ENCODE data around the gene LIN54.

DNA sequence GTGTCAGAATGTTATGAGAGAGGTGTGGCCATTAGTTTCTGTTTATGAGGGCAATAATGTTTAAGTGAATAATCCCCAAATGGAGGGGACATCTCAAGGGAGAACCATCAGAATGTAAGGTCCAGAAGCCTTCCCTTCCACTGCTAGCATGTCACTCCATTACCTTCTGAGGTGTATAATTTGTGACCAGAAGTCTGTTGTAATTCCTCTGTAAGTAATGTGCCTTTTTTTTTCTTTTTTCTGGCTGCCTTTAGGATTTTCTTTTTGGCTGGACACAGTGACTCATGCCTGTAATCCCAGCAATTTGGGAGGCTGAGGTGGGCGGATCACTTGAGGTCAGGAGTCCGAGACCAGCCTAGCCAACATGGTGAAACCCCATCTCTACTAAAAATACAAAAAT is 13.6 kb upstream of the LIN54 start:
- TF ChIP-seq MAX (IDR thresholded peaks at IDR 0.05) (no peak), EP300 (IDR thresholded peaks at IDR 0.05; ENCODE audit: borderline replicate concordance) (no peak), YY1 (IDR thresholded peaks at IDR 0.05; ENCODE audit: low read depth) (no peak), CREB1 (IDR thresholded peaks at IDR 0.05; ENCODE audit: low read depth) (no peak), TAF1 (IDR thresholded peaks at IDR 0.05; ENCODE audit: low read depth) (no peak), CEBPB (IDR thresholded peaks at IDR 0.05) (no peak), NFIC (IDR thresholded peaks at IDR 0.05) (no peak), ZBTB7A (IDR thresholded peaks at IDR 0.05; ENCODE audit: low read depth) (no peak), FOXM1 (IDR thresholded peaks at IDR 0.05; ENCODE audit: borderline replicate concordance, low read depth) (no peak), EGR1 (IDR thresholded peaks at IDR 0.05) (no peak), REST (IDR thresholded peaks at IDR 0.05; ENCODE audit: low read depth) (no peak), TCF12 (IDR thresholded peaks at IDR 0.05; ENCODE audit: low read depth) (no peak), RAD21 (IDR thresholded peaks at IDR 0.05; ENCODE audit: low read depth) (no peak)
- TF ChIP-seq, protein P1, sequence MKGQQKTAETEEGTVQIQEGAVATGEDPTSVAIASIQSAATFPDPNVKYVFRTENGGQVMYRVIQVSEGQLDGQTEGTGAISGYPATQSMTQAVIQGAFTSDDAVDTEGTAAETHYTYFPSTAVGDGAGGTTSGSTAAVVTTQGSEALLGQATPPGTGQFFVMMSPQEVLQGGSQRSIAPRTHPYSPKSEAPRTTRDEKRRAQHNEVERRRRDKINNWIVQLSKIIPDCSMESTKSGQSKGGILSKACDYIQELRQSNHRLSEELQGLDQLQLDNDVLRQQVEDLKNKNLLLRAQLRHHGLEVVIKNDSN (IDR thresholded peaks at IDR 0.05) = no peak

Measured in Ishikawa (cell line).